HFFc6 (cell line): ENCODE data around the gene THSD7A. TPM values are rescaled to one million over a fixed set of nuclear protein-coding genes. Genes with fewer than 3 reads are reported as not detected.
"Not testable (repeated sequence)": the region's sequence is repeated elsewhere in the genome, so short reads cannot be mapped to it uniquely, and the experiment has no call there.

Experiments used
- DNase-seq: peaks from one replicate; pipeline ENCODE4 v3.0.0-alpha.2; 2018
- H3K27ac Mint-ChIP-seq: 2 replicates; pipeline ENCODE4 v1.8.0; 2020; ENCODE audit warnings: mild to moderate bottlenecking, mixed read lengths
- H3K27me3 Mint-ChIP-seq: 2 replicates; pipeline ENCODE4 v1.8.0; 2021; ENCODE audit warnings: mild to moderate bottlenecking, moderate library complexity, mixed read lengths; ENCODE audit not compliant: insufficient read depth
- H3K36me3 Mint-ChIP-seq: 2 replicates; pipeline ENCODE4 v1.8.0; 2021; ENCODE audit warnings: low read depth, mixed read lengths
- H3K4me1 Mint-ChIP-seq: 2 replicates; pipeline ENCODE4 v1.8.0; 2020; ENCODE audit warnings: low read depth, mixed read lengths
- H3K4me3 Mint-ChIP-seq: 2 replicates; pipeline ENCODE4 v1.8.0; 2020; ENCODE audit warnings: mild to moderate bottlenecking, moderate library complexity, mixed read lengths
- H3K9me3 Mint-ChIP-seq: 2 replicates; pipeline ENCODE4 v1.8.0; 2020; ENCODE audit warnings: mild to moderate bottlenecking, mixed read lengths
- CTCF ChIP-seq: fragments of 200-600 bp; sonication (generic); IDR thresholded peaks from 2 replicates; pipeline ENCODE4 v1.5.0; 2021; ENCODE audit warnings: antibody characterized with exemption, mild to moderate bottlenecking
- total RNA-seq, 6 experiments: library from RNA; stranded (reverse); fragmentation: NEBNext Ultra II Directional; extraction: Animal tissue kit (Norgen Biotek cat#: 25700); gene quantifications; 2 replicates in 1 of 6; 3 replicates in 5 of 6; pipeline ENCODE4 v1.2.3, GENCODE V29; 2021

THSD7A gene
- total RNA-seq, 6 experiments from 2014 or later = not detected

DNA sequence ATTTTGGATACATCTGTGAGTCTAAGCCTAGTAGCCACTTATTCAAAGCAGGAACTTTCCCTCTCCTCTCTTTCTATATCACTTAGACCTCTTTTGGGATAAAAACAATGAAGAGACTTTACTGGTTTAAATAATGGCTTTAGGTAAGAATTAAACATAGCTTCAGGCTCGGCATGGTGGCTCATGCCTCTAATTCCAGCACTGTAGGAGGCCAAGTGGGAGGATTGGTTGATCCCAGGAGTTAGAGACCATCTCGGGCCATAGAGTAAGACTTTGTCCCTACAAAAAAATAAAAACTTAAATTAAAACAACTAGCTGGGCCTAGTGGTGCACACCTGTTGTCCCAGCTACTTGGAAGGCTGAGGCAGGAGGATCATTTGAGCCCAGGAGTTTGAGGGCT lies 304.3 kb downstream of the THSD7A start:
- Mint-ChIP-seq H3K27me3 (no peaks in the 10 kb centered on the region), H3K4me3 (no peak overlapping the region)

DNA sequence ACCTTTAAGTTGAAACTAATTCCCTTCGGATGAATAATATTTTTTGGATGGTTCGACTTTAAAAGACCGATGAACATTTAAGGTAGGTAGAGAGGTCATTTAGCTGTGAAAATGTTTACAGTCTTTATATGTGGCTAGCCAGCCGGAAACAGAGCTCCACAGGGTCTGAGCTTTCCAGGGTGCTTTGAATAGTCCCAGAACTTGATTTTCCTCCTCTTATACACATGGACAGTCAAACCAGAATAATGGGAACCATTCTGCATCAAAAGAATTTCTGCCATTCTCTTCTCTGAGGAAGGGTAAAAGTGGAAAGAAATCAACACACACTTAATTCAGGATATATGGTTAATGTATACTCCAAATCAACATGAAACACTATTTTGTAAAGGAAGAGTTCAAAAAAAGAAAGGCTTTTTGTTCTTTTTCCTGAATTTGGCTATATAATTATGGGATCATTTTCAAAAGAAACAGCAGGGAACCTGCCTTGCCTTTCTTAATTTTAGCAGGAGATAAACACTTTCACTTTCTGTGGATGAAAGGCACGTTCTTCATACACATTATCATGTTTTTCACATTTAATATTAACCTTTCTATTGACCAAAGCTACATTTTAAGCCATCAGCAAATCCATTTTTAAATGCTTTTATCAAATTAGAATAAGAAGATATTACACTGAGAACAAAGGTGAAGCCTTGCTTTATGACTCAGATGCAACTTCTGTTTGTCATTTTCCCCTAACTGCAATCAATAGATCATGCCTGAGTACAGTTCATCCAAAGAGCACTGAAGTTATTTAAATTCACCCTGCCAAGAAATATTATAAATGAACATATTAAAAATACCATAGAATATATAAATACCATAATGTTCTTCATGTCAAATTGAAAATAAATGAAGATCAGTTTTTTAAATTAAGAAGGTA lies 307.3 kb downstream of the THSD7A start:
- TF ChIP-seq CTCF = no peak
- Mint-ChIP-seq H3K4me3 (no peak overlapping the region), H3K27ac (no peak overlapping the region)

More for the DNA sequence above, 304.3 kb downstream of the THSD7A start:
- TF ChIP-seq CTCF = no peak
- H3K4me1 Mint-ChIP-seq = no peaks in the 10 kb centered on the region
- peaks cover 37% of the 10 kb centered on the region for H3K9me3 Mint-ChIP-seq
- DNase-seq = no peak
- H3K27ac Mint-ChIP-seq = no peak overlapping the region
- H3K36me3 Mint-ChIP-seq = no peaks in the 10 kb centered on the region

DNA sequence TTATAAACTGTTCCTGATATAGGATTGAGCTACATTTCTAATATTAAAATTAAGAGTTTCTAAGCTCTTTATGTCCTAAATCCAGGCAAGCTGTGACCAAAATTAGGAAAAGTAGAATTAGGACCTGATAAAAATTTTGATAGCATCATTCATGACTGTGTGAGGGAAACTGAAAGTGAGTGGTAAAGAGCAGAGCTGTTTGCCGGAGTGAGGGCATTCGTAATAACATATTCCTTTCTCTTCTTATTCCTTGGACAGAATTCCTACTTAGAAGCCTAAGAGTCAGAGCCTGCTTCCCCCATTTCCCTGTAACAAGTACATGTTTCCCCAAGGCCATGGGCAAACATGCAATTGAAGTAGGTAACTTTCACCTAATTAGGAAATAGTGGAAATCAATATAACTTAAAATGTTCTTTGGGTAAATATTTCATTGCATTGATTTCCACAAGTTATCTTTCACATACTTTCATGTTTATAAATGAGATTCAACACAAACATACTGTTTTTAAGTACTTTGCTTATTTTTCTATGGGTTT lies 310.0 kb downstream of the THSD7A start:
- H3K9me3 Mint-ChIP-seq = peaks cover 34% of the 10 kb centered on the region
- H3K27ac Mint-ChIP-seq, H3K27me3 Mint-ChIP-seq, H3K4me1 Mint-ChIP-seq, DNase-seq, H3K36me3 Mint-ChIP-seq, H3K4me3 Mint-ChIP-seq: not testable (repeated sequence)

More for the DNA sequence above, 307.3 kb downstream of the THSD7A start:
- no peak for DNase-seq
- H3K36me3 Mint-ChIP-seq = no peaks in the 10 kb centered on the region
- H3K27me3 Mint-ChIP-seq = no peaks in the 10 kb centered on the region
- peaks cover 24% of the 10 kb centered on the region for H3K9me3 Mint-ChIP-seq
- H3K4me1 Mint-ChIP-seq = no peaks in the 10 kb centered on the region

DNA sequence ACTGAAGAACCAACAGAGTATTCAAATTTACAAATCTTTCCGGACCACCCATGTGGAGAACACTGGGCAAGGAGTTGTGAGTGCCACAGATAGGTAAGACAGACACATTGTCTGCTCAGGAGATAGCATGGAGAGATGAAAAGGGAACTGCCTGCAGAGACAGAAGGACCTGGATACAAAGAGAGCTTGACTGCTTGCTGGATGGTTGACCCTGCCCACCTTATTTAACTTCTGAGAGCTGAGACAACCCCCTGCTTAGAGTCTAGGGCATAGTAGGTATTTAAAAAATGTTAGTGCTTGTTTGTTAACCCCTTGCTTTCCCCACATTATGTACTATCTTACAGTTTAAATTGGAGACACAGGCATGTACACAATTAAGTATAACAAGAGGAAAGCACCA lies 314.1 kb downstream of the THSD7A start:
- no peak overlapping the region for H3K4me3 Mint-ChIP-seq
- H3K4me1 Mint-ChIP-seq = no peaks in the 10 kb centered on the region
- no peak for TF ChIP-seq CTCF
- DNase-seq = no peak
- no peaks in the 10 kb centered on the region for H3K36me3 Mint-ChIP-seq
- peaks cover 32% of the 10 kb centered on the region for H3K9me3 Mint-ChIP-seq
- H3K27ac Mint-ChIP-seq = no peak overlapping the region
- no peaks in the 10 kb centered on the region for H3K27me3 Mint-ChIP-seq

DNA sequence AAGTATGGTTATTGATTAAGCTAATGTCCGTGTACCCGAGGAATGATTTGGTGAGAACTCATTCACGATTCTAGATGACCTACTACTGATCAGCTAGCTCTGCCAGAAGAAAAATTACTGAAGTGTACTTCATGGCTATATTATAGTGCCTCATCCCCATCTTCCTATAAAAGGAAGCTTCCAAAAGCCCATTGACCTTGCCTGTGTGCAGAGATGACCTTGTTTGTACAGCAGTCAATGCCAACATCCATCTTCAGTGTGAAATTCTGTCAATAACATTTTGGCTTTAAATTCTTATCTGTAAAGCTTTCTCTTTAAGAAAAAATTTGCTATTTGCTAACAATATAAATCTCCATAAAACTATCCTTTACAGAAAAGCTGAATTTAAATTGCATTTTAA lies 315.7 kb downstream of the THSD7A start:
- no peaks in the 10 kb centered on the region for H3K36me3 Mint-ChIP-seq
- TF ChIP-seq CTCF = no peak
- no peaks in the 10 kb centered on the region for H3K4me1 Mint-ChIP-seq
- no peak for DNase-seq
- H3K27me3 Mint-ChIP-seq = no peaks in the 10 kb centered on the region
- no peak overlapping the region for H3K27ac Mint-ChIP-seq
- no peak overlapping the region for H3K4me3 Mint-ChIP-seq
- peaks cover 41% of the 10 kb centered on the region for H3K9me3 Mint-ChIP-seq

- Mint-ChIP-seq H3K4me1 (no peaks in the 10 kb centered on the region), H3K36me3 (no peaks in the 10 kb centered on the region), H3K9me3 (peaks cover 46% of the 10 kb centered on the region), H3K27me3 (no peaks in the 10 kb centered on the region), H3K27ac (no peak overlapping the region), H3K4me3 (no peak overlapping the region)
- DNase-seq = no peak
- no peak for TF ChIP-seq CTCF
These were observed 318.5 kb downstream of the THSD7A start for GRCh38 chr7:11513460-11513859.
